Stimulated activated CD8-positive, alpha-beta memory T cell treated with anti-CD3 and anti-CD28 coated beads, Interleukin-12 subunit alpha, Interleukin-12 subunit beta, amount 100 ng/mL, for 1 hour (primary cell): Measurements from ENCODE around the gene SLC6A12.

ENCODE experiments used
- DNase-seq: peaks from one replicate; pipeline ENCODE4 v3.0.0-alpha.2; 2020; ENCODE audit warnings: low read depth

The SLC6A12 gene

GRCh38 chr12:234891-235415, 21.0 kb upstream of the SLC6A12 start:
- DNase-seq = no peak

GRCh38 chr12:234019-234418, 20.1 kb upstream of the SLC6A12 start:
- no peak for DNase-seq

- DNase-seq = no peak
Measured at GRCh38 chr12:233615-233968, 19.6 kb upstream of the SLC6A12 start.

GRCh38 chr12:232731-233614, 19.0 kb upstream of the SLC6A12 start:
- DNase-seq = no peak

GRCh38 chr12:230925-231671, 17.1 kb upstream of the SLC6A12 start:
- DNase-seq = no peak

- DNase-seq = no peak
Measured at GRCh38 chr12:229441-230191, 15.7 kb upstream of the SLC6A12 start.

GRCh38 chr12:228846-229200, 14.9 kb upstream of the SLC6A12 start:
- DNase-seq = no peak

GRCh38 chr12:227923-228845, 14.2 kb upstream of the SLC6A12 start:
- DNase-seq = no peak

- DNase-seq = no peak
Measured at GRCh38 chr12:227286-227915, 13.4 kb upstream of the SLC6A12 start.

GRCh38 chr12:226401-226800, 12.4 kb upstream of the SLC6A12 start:
- DNase-seq = no peak

- DNase-seq = no peak
Measured at GRCh38 chr12:225012-225411, 11.1 kb upstream of the SLC6A12 start.

GRCh38 chr12:224330-224729, 10.4 kb upstream of the SLC6A12 start:
- no peak for DNase-seq

- no peak for DNase-seq
Measured at GRCh38 chr12:223841-224240, 9.9 kb upstream of the SLC6A12 start.

GRCh38 chr12:221736-222135, 7.8 kb upstream of the SLC6A12 start:
- DNase-seq = no peak

GRCh38 chr12:220946-221550, 7.1 kb upstream of the SLC6A12 start:
- no peak for DNase-seq

- no peak for DNase-seq
Measured at GRCh38 chr12:220491-220890, 6.5 kb upstream of the SLC6A12 start.

- DNase-seq = no peak
Measured at GRCh38 chr12:219891-220352, 6.0 kb upstream of the SLC6A12 start.

GRCh38 chr12:218728-219590, 5.0 kb upstream of the SLC6A12 start:
- no peak for DNase-seq

GRCh38 chr12:218221-218620, 4.3 kb upstream of the SLC6A12 start:
- no peak for DNase-seq
